CD4-positive, CD25-positive, alpha-beta regulatory T cell (primary cell): ENCODE results near the gene KAT6B. TPM values are rescaled to one million over a fixed set of nuclear protein-coding genes. Genes with fewer than 3 reads are reported as not detected.

Experiments
- ATAC-seq, 2 donors: fragments of 150-1000 bp; cut with Tn5 transposase; one replicate each; pipeline ENCODE4 v1.10.0; 2021; ENCODE audit warnings: low read depth in 2 of 2, moderate number of reproducible peaks in 2 of 2, moderate library complexity in 1 of 2
- DNase-seq, 3 donors: peaks; one replicate each; pipeline versions ENCODE4 v3.0.0 to v3.0.0-alpha.2; 2012 to 2022; ENCODE audit warnings: mixed read lengths in 1 of 3
- H3K27ac ChIP-seq: one replicate; pipeline ENCODE4 v1.7.0; 2013; ENCODE audit warnings: mild to moderate bottlenecking, low read length; ENCODE audit not compliant: insufficient read depth, poor library complexity, severe bottlenecking
- H3K27me3 ChIP-seq: one replicate; pipeline ENCODE4 v1.7.0; 2013; ENCODE audit warnings: low read length; ENCODE audit not compliant: control insufficient read depth, insufficient read depth
- H3K36me3 ChIP-seq: one replicate; pipeline ENCODE4 v1.7.0; 2013; ENCODE audit warnings: mild to moderate bottlenecking, low read length, moderate library complexity; ENCODE audit not compliant: control insufficient read depth, insufficient read depth
- H3K4me1 ChIP-seq: 2 replicates; pipeline ENCODE4 v1.7.0; 2013; ENCODE audit warnings: mild to moderate bottlenecking, low read length; ENCODE audit not compliant: insufficient read depth, control insufficient read depth, poor library complexity, severe bottlenecking
- H3K4me3 ChIP-seq: one replicate; pipeline ENCODE4 v1.7.0; 2013; ENCODE audit warnings: low read depth, mild to moderate bottlenecking, low read length, moderate library complexity
- H3K9me3 ChIP-seq, 2 experiments: 1 replicate in 1 of 2; 2 replicates in 1 of 2; pipeline ENCODE4 v1.7.0; 2013; ENCODE audit warnings: low read length in 2 of 2, mild to moderate bottlenecking in 1 of 2, moderate library complexity in 1 of 2; ENCODE audit not compliant: control insufficient read depth in 2 of 2
- H3K27ac Mint-ChIP-seq, 3 donors: one replicate each; pipeline ENCODE4 v1.8.0; 2020 to 2022; ENCODE audit warnings: mild to moderate bottlenecking in 3 of 3, mixed read lengths in 3 of 3, moderate library complexity in 2 of 3
- H3K27me3 Mint-ChIP-seq: one replicate; pipeline ENCODE4 v1.8.0; 2022; ENCODE audit warnings: mild to moderate bottlenecking, mixed read lengths
- H3K36me3 Mint-ChIP-seq: one replicate; pipeline ENCODE4 v1.8.0; 2020; ENCODE audit warnings: mixed read lengths
- H3K4me1 Mint-ChIP-seq, 4 donors: one replicate each; pipeline ENCODE4 v1.8.0; 2020 to 2022; ENCODE audit warnings: mixed read lengths in 4 of 4, mild to moderate bottlenecking in 1 of 4
- H3K4me3 Mint-ChIP-seq, 4 donors: one replicate each; pipeline ENCODE4 v1.8.0; 2020 to 2022; ENCODE audit warnings: mild to moderate bottlenecking in 4 of 4, mixed read lengths in 4 of 4, moderate library complexity in 3 of 4
- H3K9me3 Mint-ChIP-seq, 7 donors: one replicate each; pipeline ENCODE4 v1.8.0; 2020 to 2022; ENCODE audit warnings: mixed read lengths in 7 of 7, mild to moderate bottlenecking in 3 of 7, moderate library complexity in 2 of 7
- polyA plus RNA-seq, 4 donors: library from polyadenylated mRNA; unstranded; fragments of 300-500 nt; fragmentation: Illumina TruSeq; gene quantifications; one replicate each; pipeline ENCODE4 v1.2.3, GENCODE V29; 2021
- total RNA-seq: library from RNA; stranded (reverse); gene quantifications from one replicate; pipeline ENCODE4 v1.2.3, GENCODE V29; 2022

The KAT6B gene
- total and polyA plus RNA-seq, 5 donors from 2014 or later, result 14.5 to 67.1 (median 16.6) TPM

DNA sequence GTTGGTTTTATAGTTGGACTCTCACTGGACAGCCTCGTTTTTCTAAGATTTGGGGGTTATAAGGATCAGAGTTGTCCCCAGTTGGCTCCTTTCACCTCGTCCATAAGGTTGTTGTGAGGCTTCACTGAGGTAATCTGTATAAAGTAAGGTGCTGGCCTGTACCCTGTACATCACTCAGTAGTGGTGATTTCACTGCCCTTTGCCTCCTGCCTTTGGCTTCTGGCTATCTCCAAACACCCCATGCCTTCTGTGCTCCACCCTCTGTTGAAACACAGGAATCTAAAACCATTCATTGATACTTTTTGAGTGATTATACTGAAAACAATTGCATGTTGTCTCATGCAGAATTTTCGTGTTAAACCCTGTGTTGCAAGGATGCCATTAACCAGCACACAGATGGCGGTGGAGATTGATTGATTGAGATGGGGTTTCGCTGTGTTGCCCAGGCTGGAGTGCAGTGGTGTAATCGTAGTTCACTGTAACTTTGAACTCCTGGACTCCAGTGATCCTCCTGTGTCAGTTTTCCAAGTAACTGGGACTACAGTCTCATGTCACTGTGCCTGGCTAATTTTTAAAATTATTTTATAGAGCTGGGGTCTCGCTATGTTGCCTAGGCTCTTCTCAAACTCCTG, 55.0 kb downstream of the KAT6B start:
- Histone ChIP-seq H3K36me3 (no peaks in the 10 kb centered on the region), H3K27ac (no peak overlapping the region), H3K4me3 (no peak overlapping the region), H3K4me1 (peaks cover 3% of the 10 kb centered on the region), H3K9me3 (no peaks in the 10 kb centered on the region), H3K27me3 (no peaks in the 10 kb centered on the region)
- peaks cover under 1% of the 10 kb centered on the region for H3K36me3 Mint-ChIP-seq
- ATAC-seq (no peak), DNase-seq (no peak)
- peaks cover 0 to 1% (median 0%) of the 10 kb centered on the region in 7 donors for H3K9me3 Mint-ChIP-seq
- peaks cover 24 to 63% (median 31%) of the 10 kb centered on the region in 4 donors for H3K4me1 Mint-ChIP-seq
- no peak overlapping the region for H3K27ac Mint-ChIP-seq
- H3K4me3 Mint-ChIP-seq, result no peak overlapping the region
- no peaks in the 10 kb centered on the region for H3K27me3 Mint-ChIP-seq

DNA sequence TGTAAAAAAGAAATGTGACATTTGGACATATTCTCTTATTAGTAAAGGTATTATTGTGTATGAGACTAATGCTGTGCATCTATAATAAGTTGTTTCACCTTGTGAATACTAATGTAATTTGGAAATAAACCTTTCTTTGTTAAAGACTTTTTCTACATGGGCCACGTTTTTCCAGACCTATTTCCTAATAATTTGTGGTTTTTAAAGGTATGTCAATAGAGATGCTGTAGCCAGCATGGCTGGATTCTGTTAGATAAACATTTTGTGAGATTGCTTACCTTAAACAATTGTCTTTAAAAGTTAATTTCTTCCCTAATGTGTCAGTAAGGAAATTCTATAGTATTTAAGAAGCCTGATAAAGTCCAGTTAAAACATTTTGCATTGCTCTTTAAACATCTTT, 56.0 kb downstream of the KAT6B start:
- Mint-ChIP-seq H3K36me3 (peaks cover 5% of the 10 kb centered on the region), H3K4me3 (no peak overlapping the region), H3K9me3 (peaks cover 0 to 1% (median 0%) of the 10 kb centered on the region in 7 donors), H3K4me1 (peaks cover 24 to 65% (median 36%) of the 10 kb centered on the region in 4 donors), H3K27me3 (no peaks in the 10 kb centered on the region), H3K27ac (no peak overlapping the region)
- Histone ChIP-seq H3K4me3 (no peak overlapping the region), H3K27me3 (no peaks in the 10 kb centered on the region), H3K36me3 (no peaks in the 10 kb centered on the region), H3K27ac (no peak overlapping the region), H3K9me3 (no peaks in the 10 kb centered on the region), H3K4me1 (peaks cover 3% of the 10 kb centered on the region)
- ATAC-seq, result no peak
- DNase-seq, result no peak

DNA sequence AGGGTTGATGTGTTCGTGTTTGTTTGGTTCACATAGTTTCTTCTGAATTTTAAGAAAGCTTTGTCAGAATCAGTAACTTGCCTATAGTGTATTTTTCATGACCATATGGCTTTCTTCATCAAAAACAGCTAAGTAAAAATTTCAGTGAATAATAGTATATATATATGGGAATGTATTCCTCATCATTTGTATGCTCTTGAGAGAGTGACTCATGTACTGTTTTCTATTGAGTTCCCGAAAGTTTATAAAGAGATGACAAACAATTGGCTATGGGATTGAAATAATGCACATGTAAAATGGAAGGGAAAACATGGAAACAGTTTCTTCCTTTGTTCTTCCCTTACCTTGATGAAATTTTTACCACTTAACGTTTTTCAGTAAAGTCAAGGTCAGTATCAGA, 56.4 kb downstream of the KAT6B start:
- no peaks in the 10 kb centered on the region for H3K27me3 Mint-ChIP-seq
- H3K4me1 Mint-ChIP-seq, result peaks cover 24 to 65% (median 36%) of the 10 kb centered on the region in 4 donors
- Histone ChIP-seq H3K27me3 (no peaks in the 10 kb centered on the region), H3K4me3 (no peak overlapping the region), H3K27ac (no peak overlapping the region), H3K36me3 (no peaks in the 10 kb centered on the region), H3K4me1 (peaks cover 2% of the 10 kb centered on the region), H3K9me3 (no peaks in the 10 kb centered on the region)
- H3K27ac Mint-ChIP-seq, result no peak overlapping the region
- peaks cover 5% of the 10 kb centered on the region for H3K36me3 Mint-ChIP-seq
- no peak overlapping the region for H3K4me3 Mint-ChIP-seq
- DNase-seq, result no peak
- peaks cover 0 to 1% (median 0%) of the 10 kb centered on the region in 7 donors for H3K9me3 Mint-ChIP-seq
- ATAC-seq, result no peak

DNA sequence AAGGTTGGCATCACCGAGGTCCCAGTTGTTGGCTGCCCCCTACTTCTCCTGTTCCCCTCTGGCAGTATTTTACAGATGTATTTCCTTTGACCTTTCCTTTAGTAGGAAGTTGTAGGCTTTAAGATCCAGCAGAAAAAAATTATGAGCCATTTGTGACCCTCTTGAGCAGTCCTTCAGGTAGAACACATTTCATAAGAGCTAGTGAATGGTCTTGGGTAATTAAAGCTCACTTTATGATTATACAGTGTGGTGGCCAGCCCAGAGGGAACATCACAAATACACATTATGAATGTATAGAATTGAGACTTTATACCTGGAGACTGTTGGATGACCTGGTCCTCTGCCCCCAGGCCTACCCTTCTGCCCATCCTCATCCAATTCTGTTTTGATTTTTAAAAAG, 57.0 kb downstream of the KAT6B start:
- H3K9me3 ChIP-seq, result no peaks in the 10 kb centered on the region
- ATAC-seq, result no peak
- DNase-seq, result no peak

DNA sequence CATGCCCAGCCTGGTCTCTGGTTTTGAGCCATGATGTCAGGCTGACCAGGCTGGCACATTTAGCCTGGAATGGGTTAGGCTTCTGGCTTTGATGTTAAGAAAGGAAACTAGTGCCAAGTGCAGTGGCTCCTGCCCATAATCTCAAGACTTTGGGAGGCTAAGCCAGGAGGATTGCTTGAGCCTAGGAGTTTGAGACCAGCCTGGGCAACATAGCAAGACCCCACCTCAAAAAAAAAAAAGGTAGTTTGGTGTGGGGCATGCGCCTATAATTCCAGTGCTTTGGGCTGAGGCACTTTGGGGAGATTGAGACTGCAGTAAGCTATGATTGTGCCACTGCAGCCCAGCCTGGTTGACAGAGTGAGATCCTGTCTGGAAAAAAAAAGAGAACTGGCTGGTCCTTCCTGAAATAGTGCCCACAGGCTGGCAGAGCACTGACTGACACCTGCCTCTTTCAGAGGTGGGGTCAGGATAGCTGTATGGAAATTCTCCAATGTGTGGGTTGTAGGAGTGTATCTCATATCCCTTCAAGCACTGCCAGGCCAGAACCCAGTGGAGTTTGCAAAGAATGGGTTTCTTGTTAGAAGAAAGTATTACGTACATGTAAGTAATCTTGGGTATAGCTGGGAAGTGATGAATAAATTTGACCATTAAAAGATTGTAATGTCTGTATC, 61.3 kb downstream of the KAT6B start:
- peak overlapping the region in 1 of 3 donors; percentile 76 for H3K27ac Mint-ChIP-seq

More for the DNA sequence above, 57.0 kb downstream of the KAT6B start:
- H3K27me3 ChIP-seq, result no peaks in the 10 kb centered on the region
- no peaks in the 10 kb centered on the region for H3K4me1 ChIP-seq
- peaks cover 0 to 1% (median 0%) of the 10 kb centered on the region in 7 donors for H3K9me3 Mint-ChIP-seq
- no peak overlapping the region for H3K4me3 ChIP-seq
- H3K4me1 Mint-ChIP-seq, result peaks cover 30 to 67% (median 38%) of the 10 kb centered on the region in 4 donors
- no peaks in the 10 kb centered on the region for H3K36me3 ChIP-seq
- no peak overlapping the region for H3K27ac ChIP-seq
- H3K27me3 Mint-ChIP-seq, result no peaks in the 10 kb centered on the region
- peak overlapping the region in 1 of 3 donors; percentile 76 for H3K27ac Mint-ChIP-seq
- H3K4me3 Mint-ChIP-seq, result no peak overlapping the region
- peaks cover 5% of the 10 kb centered on the region for H3K36me3 Mint-ChIP-seq

GRCh38 chr10:74888962-74889661, 62.7 kb downstream of the KAT6B start:
- Histone ChIP-seq H3K27ac (no peak overlapping the region), H3K27me3 (no peaks in the 10 kb centered on the region), H3K36me3 (no peaks in the 10 kb centered on the region), H3K4me1 (no peaks in the 10 kb centered on the region), H3K9me3 (no peaks in the 10 kb centered on the region), H3K4me3 (no peak overlapping the region)
- Mint-ChIP-seq H3K27me3 (no peaks in the 10 kb centered on the region), H3K4me3 (no peak overlapping the region), H3K9me3 (no peaks in the 10 kb centered on the region), H3K36me3 (peaks cover 5% of the 10 kb centered on the region), H3K4me1 (peaks cover 14 to 51% (median 36%) of the 10 kb centered on the region in 4 donors), H3K27ac (peak overlapping the region; percentile 38 to 74 (median 53))
- DNase-seq (no peak), ATAC-seq (peak in 1 of 2 donors; percentile 23)

More for the DNA sequence above, 61.3 kb downstream of the KAT6B start:
- no peak overlapping the region for H3K27ac ChIP-seq
- no peaks in the 10 kb centered on the region for H3K9me3 Mint-ChIP-seq
- H3K27me3 Mint-ChIP-seq, result no peaks in the 10 kb centered on the region
- no peak overlapping the region for H3K4me3 Mint-ChIP-seq
- H3K9me3 ChIP-seq, result no peaks in the 10 kb centered on the region
- H3K27me3 ChIP-seq, result no peaks in the 10 kb centered on the region
- peaks cover 25 to 61% (median 42%) of the 10 kb centered on the region in 4 donors for H3K4me1 Mint-ChIP-seq
- H3K36me3 Mint-ChIP-seq, result peaks cover 5% of the 10 kb centered on the region
- DNase-seq, result no peak
- H3K4me1 ChIP-seq, result no peaks in the 10 kb centered on the region
- no peak for ATAC-seq
- no peaks in the 10 kb centered on the region for H3K36me3 ChIP-seq
- H3K4me3 ChIP-seq, result no peak overlapping the region

GRCh38 chr10:74889662-74889998, 63.2 kb downstream of the KAT6B start:
- ATAC-seq, result no peak
- Histone ChIP-seq H3K36me3 (no peaks in the 10 kb centered on the region), H3K9me3 (no peaks in the 10 kb centered on the region), H3K27ac (no peak overlapping the region), H3K27me3 (no peaks in the 10 kb centered on the region), H3K4me1 (no peaks in the 10 kb centered on the region), H3K4me3 (no peak overlapping the region)
- Mint-ChIP-seq H3K27me3 (no peaks in the 10 kb centered on the region), H3K4me1 (peaks cover 14 to 53% (median 34%) of the 10 kb centered on the region in 4 donors), H3K27ac (peak overlapping the region; percentile 45 to 74 (median 53)), H3K4me3 (peak overlapping the region in 1 of 4 donors; percentile 18), H3K36me3 (peaks cover 5% of the 10 kb centered on the region), H3K9me3 (no peaks in the 10 kb centered on the region)
- DNase-seq, result no peak
